Astrocyte (in vitro differentiated cells and primary cell): Measurements from ENCODE around the gene FAM170B. TPM values are rescaled to one million over a fixed set of nuclear protein-coding genes. Genes with fewer than 3 reads are reported as not detected.

Experiments
- DNase-seq: peaks from one replicate; pipeline ENCODE4 v3.0.0-alpha.2; 2010; ENCODE audit warnings: low read depth
- FAIRE-seq: peaks from 2 replicates; lab custom pipeline; 2011; peaks lifted over from hg19 to GRCh38; lab: Jason Lieb, UNC
- H2AFZ ChIP-seq: 2 replicates; pipeline ENCODE4 v1.6.0; 2012; ENCODE audit warnings: low read depth, low read length, inconsistent platforms
- H3K27ac ChIP-seq: 2 replicates; pipeline ENCODE4 v1.5.1; 2011; ENCODE audit warnings: low read depth, low read length, inconsistent platforms
- H3K27me3 ChIP-seq: 2 replicates; pipeline ENCODE4 v1.6.0; 2011; ENCODE audit warnings: low read length, inconsistent platforms; ENCODE audit not compliant: insufficient read depth
- H3K36me3 ChIP-seq: 2 replicates; pipeline ENCODE4 v1.5.1; 2011; ENCODE audit warnings: low read length, inconsistent platforms; ENCODE audit not compliant: insufficient read depth
- H3K4me1 ChIP-seq: 2 replicates; pipeline ENCODE4 v1.5.1; 2011; ENCODE audit warnings: low read length, inconsistent platforms; ENCODE audit not compliant: insufficient read depth
- H3K4me2 ChIP-seq: 2 replicates; pipeline ENCODE4 v1.6.0; 2012; ENCODE audit warnings: low read length, inconsistent platforms
- H3K4me3 ChIP-seq: 2 replicates; pipeline ENCODE4 v1.5.1; 2011; ENCODE audit warnings: low read depth, mild to moderate bottlenecking, low read length, inconsistent platforms; ENCODE audit not compliant: insufficient read depth
- H3K79me2 ChIP-seq: 2 replicates; pipeline ENCODE4 v1.6.0; 2012; ENCODE audit warnings: mild to moderate bottlenecking, low read length, inconsistent platforms; ENCODE audit not compliant: insufficient read depth
- H3K9ac ChIP-seq: 2 replicates; pipeline ENCODE4 v1.6.0; 2012; ENCODE audit warnings: mild to moderate bottlenecking, low read length, inconsistent platforms
- H3K9me3 ChIP-seq: 2 replicates; pipeline ENCODE4 v1.5.1; 2012; ENCODE audit warnings: low read depth, mild to moderate bottlenecking, low read length, inconsistent platforms; ENCODE audit not compliant: insufficient read depth
- H4K20me1 ChIP-seq: 2 replicates; pipeline ENCODE4 v1.6.0; 2012; ENCODE audit warnings: low read length, inconsistent platforms; ENCODE audit not compliant: insufficient read depth
- H3K27ac Mint-ChIP-seq: one replicate; pipeline ENCODE4 v1.8.0; 2021; ENCODE audit warnings: mild to moderate bottlenecking, mixed read lengths; ENCODE audit not compliant: unreplicated experiment
- H3K27me3 Mint-ChIP-seq: one replicate; pipeline ENCODE4 v1.8.0; 2021; ENCODE audit warnings: low read depth, mixed read lengths; ENCODE audit not compliant: unreplicated experiment
- H3K36me3 Mint-ChIP-seq: one replicate; pipeline ENCODE4 v1.8.0; 2021; ENCODE audit warnings: low read depth, mixed read lengths; ENCODE audit not compliant: unreplicated experiment
- H3K4me1 Mint-ChIP-seq: one replicate; pipeline ENCODE4 v1.8.0; 2021; ENCODE audit warnings: low read depth, mixed read lengths; ENCODE audit not compliant: unreplicated experiment
- H3K4me3 Mint-ChIP-seq: one replicate; pipeline ENCODE4 v1.8.0; 2021; ENCODE audit warnings: mild to moderate bottlenecking, moderate library complexity, mixed read lengths; ENCODE audit not compliant: unreplicated experiment
- H3K9me3 Mint-ChIP-seq: one replicate; pipeline ENCODE4 v1.8.0; 2021; ENCODE audit warnings: mild to moderate bottlenecking, mixed read lengths; ENCODE audit not compliant: unreplicated experiment
- EZH2 ChIP-seq: IDR thresholded peaks from 2 replicates; pipeline ENCODE4 v1.6.1; 2012; ENCODE audit warnings: mild to moderate bottlenecking, low read length, inconsistent platforms; ENCODE audit not compliant: insufficient read depth
- total RNA-seq: library from RNA; stranded (reverse); gene quantifications from 2 replicates; pipeline ENCODE4 v1.2.1, GENCODE V29; 2021
- TF ChIP-seq, protein P1 (sequence below): IDR thresholded peaks from 2 replicates; pipeline ENCODE4 v1.5.1; 2011; ENCODE audit warnings: low read depth, mild to moderate bottlenecking, inconsistent platforms, low read length, moderate library complexity; ENCODE audit not compliant: insufficient read depth

The FAM170B gene
- total RNA-seq, 1 donor from 2014 or later, result not detected

DNA sequence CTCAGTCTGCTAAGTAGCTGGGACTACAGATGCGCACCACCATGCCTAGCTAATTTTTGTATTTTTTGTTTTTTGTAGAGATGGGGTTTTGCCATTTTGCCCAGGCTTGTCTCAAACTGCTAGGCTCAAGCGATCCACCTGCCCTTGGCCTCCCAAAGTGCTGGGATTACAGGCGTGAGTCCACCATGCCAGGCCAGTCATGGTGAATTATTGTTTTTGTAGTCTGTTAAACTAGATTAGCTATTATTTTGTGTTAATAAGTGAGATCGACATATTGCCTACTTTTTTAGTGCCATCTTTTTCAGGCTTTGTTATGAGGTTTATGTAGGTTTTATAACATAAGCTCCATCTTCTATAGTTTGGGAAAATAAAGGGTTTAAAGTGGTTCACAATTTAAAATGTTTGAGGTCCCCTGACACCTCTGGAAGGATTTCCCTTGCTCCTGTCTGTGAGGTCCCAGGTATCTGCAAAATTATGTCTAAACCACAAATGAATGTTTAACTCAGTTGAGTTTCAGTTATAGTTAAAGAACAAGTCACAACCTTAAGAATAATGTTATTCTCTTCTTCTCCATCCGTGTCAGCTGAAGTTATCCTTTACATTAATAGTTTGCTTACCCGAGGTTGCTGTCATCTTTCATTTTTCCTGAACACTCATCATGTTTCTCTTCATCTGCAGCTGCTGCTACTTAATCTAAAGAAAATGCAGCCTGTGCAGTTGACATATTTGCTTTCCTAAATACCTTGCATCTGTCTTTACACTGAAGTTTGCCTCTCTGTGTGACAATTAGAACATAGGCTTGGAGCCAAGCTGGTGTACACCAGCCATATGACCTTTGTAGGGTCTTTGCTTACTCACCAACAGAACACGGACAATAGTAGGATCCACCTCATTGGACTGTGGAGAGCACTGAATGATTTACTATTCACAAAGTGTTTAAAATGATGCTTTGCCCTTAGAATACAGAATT lies 9.6 kb downstream of the FAM170B start:
- H3K4me3 ChIP-seq, result no peak overlapping the region
- no peaks in the 10 kb centered on the region for H3K9me3 ChIP-seq
- H3K4me3 Mint-ChIP-seq, result no peak overlapping the region
- no peak overlapping the region for H3K4me2 ChIP-seq
- no peaks in the 10 kb centered on the region for H4K20me1 ChIP-seq
- H3K27ac Mint-ChIP-seq, result no peak overlapping the region
- FAIRE-seq (no peak), DNase-seq (no peak)
- no peak overlapping the region for H2AFZ ChIP-seq
- H3K36me3 ChIP-seq, result no peaks in the 10 kb centered on the region
- no peaks in the 10 kb centered on the region for H3K9me3 Mint-ChIP-seq
- no peak for TF ChIP-seq EZH2
- TF ChIP-seq, protein P1, sequence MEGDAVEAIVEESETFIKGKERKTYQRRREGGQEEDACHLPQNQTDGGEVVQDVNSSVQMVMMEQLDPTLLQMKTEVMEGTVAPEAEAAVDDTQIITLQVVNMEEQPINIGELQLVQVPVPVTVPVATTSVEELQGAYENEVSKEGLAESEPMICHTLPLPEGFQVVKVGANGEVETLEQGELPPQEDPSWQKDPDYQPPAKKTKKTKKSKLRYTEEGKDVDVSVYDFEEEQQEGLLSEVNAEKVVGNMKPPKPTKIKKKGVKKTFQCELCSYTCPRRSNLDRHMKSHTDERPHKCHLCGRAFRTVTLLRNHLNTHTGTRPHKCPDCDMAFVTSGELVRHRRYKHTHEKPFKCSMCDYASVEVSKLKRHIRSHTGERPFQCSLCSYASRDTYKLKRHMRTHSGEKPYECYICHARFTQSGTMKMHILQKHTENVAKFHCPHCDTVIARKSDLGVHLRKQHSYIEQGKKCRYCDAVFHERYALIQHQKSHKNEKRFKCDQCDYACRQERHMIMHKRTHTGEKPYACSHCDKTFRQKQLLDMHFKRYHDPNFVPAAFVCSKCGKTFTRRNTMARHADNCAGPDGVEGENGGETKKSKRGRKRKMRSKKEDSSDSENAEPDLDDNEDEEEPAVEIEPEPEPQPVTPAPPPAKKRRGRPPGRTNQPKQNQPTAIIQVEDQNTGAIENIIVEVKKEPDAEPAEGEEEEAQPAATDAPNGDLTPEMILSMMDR, result no peak
- no peaks in the 10 kb centered on the region for H3K79me2 ChIP-seq
- no peaks in the 10 kb centered on the region for H3K36me3 Mint-ChIP-seq
- H3K27me3 Mint-ChIP-seq, result peaks cover 17% of the 10 kb centered on the region
- H3K9ac ChIP-seq, result no peak overlapping the region
- peaks cover 5% of the 10 kb centered on the region for H3K4me1 Mint-ChIP-seq
- H3K4me1 ChIP-seq, result peaks cover 4% of the 10 kb centered on the region
- H3K27me3 ChIP-seq, result no peaks in the 10 kb centered on the region
- no peak overlapping the region for H3K27ac ChIP-seq

DNA sequence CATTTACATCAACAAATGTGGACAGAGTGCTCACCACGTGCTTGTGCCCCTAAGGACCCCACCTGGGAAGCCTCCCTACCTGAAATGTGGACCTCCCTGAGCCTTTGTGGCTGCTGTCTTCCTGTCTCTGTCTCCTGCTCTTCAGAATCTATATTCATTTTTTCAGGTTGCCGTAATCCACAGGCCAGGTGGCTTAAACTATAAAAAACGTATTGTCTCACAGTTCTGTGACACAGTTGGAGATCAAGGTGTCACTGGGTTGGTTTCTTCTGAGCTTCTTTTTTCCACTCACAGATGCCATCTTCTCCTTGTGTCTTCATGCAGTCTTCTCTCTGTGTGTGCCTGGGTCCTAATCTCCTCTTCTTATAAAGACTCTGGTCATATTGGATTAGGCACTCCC lies 12.9 kb downstream of the FAM170B start:
- FAIRE-seq (no peak), DNase-seq (no peak)
- no peak overlapping the region for H3K4me3 Mint-ChIP-seq
- Histone ChIP-seq H2AFZ (no peak overlapping the region), H3K4me1 (peaks cover 4% of the 10 kb centered on the region), H3K79me2 (no peaks in the 10 kb centered on the region), H4K20me1 (no peaks in the 10 kb centered on the region), H3K27ac (no peak overlapping the region), H3K36me3 (no peaks in the 10 kb centered on the region), H3K4me3 (no peak overlapping the region), H3K9me3 (no peaks in the 10 kb centered on the region), H3K9ac (no peak overlapping the region), H3K4me2 (no peak overlapping the region), H3K27me3 (no peaks in the 10 kb centered on the region)
- TF ChIP-seq, protein P1, result no peak
- TF ChIP-seq EZH2, result no peak
- no peaks in the 10 kb centered on the region for H3K9me3 Mint-ChIP-seq
- H3K27me3 Mint-ChIP-seq, result peaks cover 11% of the 10 kb centered on the region
- no peak overlapping the region for H3K27ac Mint-ChIP-seq
- H3K4me1 Mint-ChIP-seq, result peaks cover 16% of the 10 kb centered on the region
- no peaks in the 10 kb centered on the region for H3K36me3 Mint-ChIP-seq

DNA sequence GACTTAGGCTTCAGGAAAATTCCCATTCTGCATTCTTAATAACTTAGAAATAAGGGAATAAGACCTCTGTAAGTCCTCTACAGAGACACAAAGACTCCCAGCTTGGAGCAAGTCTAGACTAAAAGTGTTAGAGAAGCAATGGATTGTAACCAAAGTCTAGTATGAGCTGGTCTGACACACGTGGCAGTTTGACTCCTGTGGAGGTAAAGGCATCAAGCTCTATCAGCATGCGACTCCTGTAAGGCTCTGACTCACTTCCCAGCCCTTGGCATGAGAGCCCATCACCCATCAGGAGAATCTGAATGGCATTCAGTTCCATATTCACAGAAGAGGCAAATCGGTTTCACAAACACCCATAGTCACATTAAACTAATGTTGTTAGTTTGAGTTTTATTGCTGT lies 14.1 kb downstream of the FAM170B start:
- no peak overlapping the region for H3K27ac ChIP-seq
- DNase-seq, result peak; percentile 55
- H3K36me3 Mint-ChIP-seq, result no peaks in the 10 kb centered on the region
- no peaks in the 10 kb centered on the region for H3K9me3 ChIP-seq
- peaks cover 6% of the 10 kb centered on the region for H3K4me1 ChIP-seq
- H3K4me3 ChIP-seq, result no peak overlapping the region
- peaks cover 16% of the 10 kb centered on the region for H3K4me1 Mint-ChIP-seq
- H3K4me3 Mint-ChIP-seq, result no peak overlapping the region
- no peak for FAIRE-seq
- H3K4me2 ChIP-seq, result no peak overlapping the region
- H3K9ac ChIP-seq, result no peak overlapping the region
- TF ChIP-seq, protein P1, result no peak
- no peak for TF ChIP-seq EZH2
- H3K27me3 ChIP-seq, result no peaks in the 10 kb centered on the region
- H3K36me3 ChIP-seq, result no peaks in the 10 kb centered on the region
- no peaks in the 10 kb centered on the region for H3K79me2 ChIP-seq
- H2AFZ ChIP-seq, result no peak overlapping the region
- no peaks in the 10 kb centered on the region for H3K9me3 Mint-ChIP-seq
- H3K27me3 Mint-ChIP-seq, result peaks cover 13% of the 10 kb centered on the region
- no peaks in the 10 kb centered on the region for H4K20me1 ChIP-seq
- peak overlapping the region; percentile 22 for H3K27ac Mint-ChIP-seq
